Ascending aorta (tissue), 2 donors: ENCODE measurements around the gene EHD4. TPM values are rescaled to one million over a fixed set of nuclear protein-coding genes. Genes with fewer than 3 reads are reported as not detected.

Experiments
- DNase-seq, 2 donors: peaks; one replicate each; pipeline ENCODE4 v3.0.0-alpha.2; 2019; ENCODE audit warnings: low spot score in 2 of 2
- H3K27ac ChIP-seq, 2 donors: fragments of 200-600 bp; sonication (generic); one replicate each; pipeline ENCODE4 v1.5.1; 2016 to 2017; ENCODE audit warnings: mild to moderate bottlenecking in 1 of 2
- H3K27me3 ChIP-seq: fragments of 200-600 bp; sonication (generic); one replicate; pipeline ENCODE4 v1.5.1; 2017
- H3K36me3 ChIP-seq, 2 donors: fragments of 200-600 bp; sonication (generic); one replicate each; pipeline ENCODE4 v1.5.1; 2016
- H3K4me1 ChIP-seq, 2 donors: fragments of 200-600 bp; sonication (generic); one replicate each; pipeline ENCODE4 v1.5.1; 2016 to 2017; ENCODE audit warnings: mild to moderate bottlenecking in 1 of 2
- H3K4me3 ChIP-seq, 2 donors: fragments of 200-600 bp; sonication (generic); one replicate each; pipeline ENCODE4 v1.5.1; 2016 to 2017; ENCODE audit warnings: mild to moderate bottlenecking in 1 of 2
- H3K9me3 ChIP-seq, 2 donors: fragments of 200-600 bp; sonication (generic); one replicate each; pipeline ENCODE4 v1.5.1; 2016
- CTCF ChIP-seq, 3 experiments: fragments of 200-600 bp in 2 of 3; fragments of 450-650 bp in 1 of 3; sonication (generic) in 2 of 3; IDR thresholded peaks; one replicate each; pipeline ENCODE4 v1.5.1; 2016 to 2019; ENCODE audit warnings: antibody characterized with exemption in 3 of 3, mild to moderate bottlenecking in 1 of 3, moderate library complexity in 1 of 3
- intact Hi-C: fragments of 100-400 bp; cut with DNase I; formaldehyde crosslinking; loops from one replicate; pipeline ENCODE4 v1.15.1; 2023
- total RNA-seq: library from RNA; depleted of rRNA; stranded (reverse); fragments of >200 nt; gene quantifications from one replicate; pipeline ENCODE4 v1.1.0, GENCODE V29; 2016

Gene EHD4
- total RNA-seq, 1 donor from 2014 or later = 70.4 TPM

GRCh38 chr15:41874736-41875135, 97.6 kb downstream of the EHD4 start:
- intact Hi-C loops = no loop called here
- Histone ChIP-seq H3K27ac (no peak overlapping the region), H3K4me1 (no peaks in the 10 kb centered on the region), H3K4me3 (no peak overlapping the region), H3K36me3 (no peaks in the 10 kb centered on the region), H3K9me3 (no peaks in the 10 kb centered on the region), H3K27me3 (no peaks in the 10 kb centered on the region)
- TF ChIP-seq CTCF (IDR thresholded peaks at IDR 0.05) = no peak
- DNase-seq = no peak

- Histone ChIP-seq H3K36me3 (no peaks in the 10 kb centered on the region), H3K4me1 (no peaks in the 10 kb centered on the region), H3K9me3 (no peaks in the 10 kb centered on the region), H3K4me3 (no peak overlapping the region), H3K27me3 (no peaks in the 10 kb centered on the region), H3K27ac (no peak overlapping the region)
- no peak for DNase-seq
- TF ChIP-seq CTCF (IDR thresholded peaks at IDR 0.05) = no peak
- intact Hi-C loops = no loop called here
Measured at GRCh38 chr15:41873711-41874110, 98.6 kb downstream of the EHD4 start.

- intact Hi-C loops = no loop called here
- H3K9me3 ChIP-seq = no peaks in the 10 kb centered on the region
- DNase-seq = no peak
Measured at GRCh38 chr15:41872166-41872747, 100.1 kb downstream of the EHD4 start.

GRCh38 chr15:41871175-41871905, 101.0 kb downstream of the EHD4 start:
- Histone ChIP-seq H3K36me3 (no peaks in the 10 kb centered on the region), H3K27me3 (no peaks in the 10 kb centered on the region), H3K4me3 (no peak overlapping the region), H3K27ac (no peak overlapping the region), H3K9me3 (no peaks in the 10 kb centered on the region), H3K4me1 (no peaks in the 10 kb centered on the region)
- TF ChIP-seq CTCF (IDR thresholded peaks at IDR 0.05) = no peak
- intact Hi-C loops = no loop called here
- DNase-seq = no peak

More at GRCh38 chr15:41872166-41872747, 100.1 kb downstream of the EHD4 start:
- no peaks in the 10 kb centered on the region for H3K36me3 ChIP-seq
- no peak overlapping the region for H3K4me3 ChIP-seq
- TF ChIP-seq CTCF (IDR thresholded peaks at IDR 0.05) = no peak
- no peaks in the 10 kb centered on the region for H3K4me1 ChIP-seq
- H3K27me3 ChIP-seq = no peaks in the 10 kb centered on the region
- no peak overlapping the region for H3K27ac ChIP-seq

GRCh38 chr15:41870689-41871081, 101.7 kb downstream of the EHD4 start:
- intact Hi-C loops = no loop called here
- DNase-seq = no peak
- TF ChIP-seq CTCF (IDR thresholded peaks at IDR 0.05) = no peak
- Histone ChIP-seq H3K27ac (no peak overlapping the region), H3K4me1 (no peaks in the 10 kb centered on the region), H3K9me3 (no peaks in the 10 kb centered on the region), H3K27me3 (no peaks in the 10 kb centered on the region), H3K4me3 (no peak overlapping the region), H3K36me3 (no peaks in the 10 kb centered on the region)
